RCC 7860 (cell line): ENCODE results near the gene HAUS5.
A peak's percentile ranks its signal among the peaks of the same experiment; 100 is the strongest.
"Not testable (repeated sequence)": the region's sequence is repeated elsewhere in the genome, so short reads cannot be mapped to it uniquely, and the experiment has no call there.

Experiments used
- DNase-seq: peaks from one replicate; pipeline ENCODE4 v3.0.0-alpha.2; 2015; ENCODE audit warnings: low spot score
- FAIRE-seq: peaks from 2 replicates; lab custom pipeline; 2012; peaks lifted over from hg19 to GRCh38; lab: Jason Lieb, UNC

HAUS5 gene

GRCh38 chr19:35612559-35613321 lies at the start of gene HAUS5:
TSS of gene HAUS5 (plus strand) at chr19:35612735. CDS start at chr19:35612795, 60 bp downstream.
- DNase-seq (peak; percentile 82), FAIRE-seq (peak; percentile 54)

- FAIRE-seq (no peak), DNase-seq (no peak)
Observed at GRCh38 chr19:35562776-35563175, 49.8 kb upstream of the HAUS5 start.

- DNase-seq (no peak), FAIRE-seq (no peak)
Observed at GRCh38 chr19:35563207-35563829, 49.2 kb upstream of the HAUS5 start, which contains the start of gene ATP4A. TSS of gene ATP4A (minus strand) at chr19:35563658. CDS start at chr19:35563629, 29 bp downstream.

- DNase-seq (no peak), FAIRE-seq (no peak)
Observed at GRCh38 chr19:35565016-35565856, 47.3 kb upstream of the HAUS5 start.

GRCh38 chr19:35566738-35567137 lies 45.8 kb upstream of the HAUS5 start:
- FAIRE-seq = no peak

GRCh38 chr19:35569281-35569781 lies 43.2 kb upstream of the HAUS5 start:
- FAIRE-seq = no peak
- DNase-seq = no peak

More at GRCh38 chr19:35566738-35567137, 45.8 kb upstream of the HAUS5 start:
- no peak for DNase-seq

- DNase-seq (no peak), FAIRE-seq (no peak)
Observed at GRCh38 chr19:35571406-35571965, 41.0 kb upstream of the HAUS5 start.

- no peak for DNase-seq
- no peak for FAIRE-seq
Observed at GRCh38 chr19:35577918-35578317, 34.6 kb upstream of the HAUS5 start.

- FAIRE-seq (no peak), DNase-seq (no peak)
Observed at GRCh38 chr19:35578707-35579106, 33.8 kb upstream of the HAUS5 start.

GRCh38 chr19:35582760-35583159 lies 29.8 kb upstream of the HAUS5 start:
- FAIRE-seq (no peak), DNase-seq (no peak)

GRCh38 chr19:35585848-35586247 lies 26.7 kb upstream of the HAUS5 start, which contains the start of gene PMIS2:
TSS of gene PMIS2 (plus strand) at chr19:35586173. CDS start at chr19:35586260, 87 bp downstream.
- FAIRE-seq (no peak), DNase-seq (no peak)

- DNase-seq = no peak
- no peak for FAIRE-seq
Observed at GRCh38 chr19:35587321-35587720, 25.2 kb upstream of the HAUS5 start.

GRCh38 chr19:35590875-35591274 lies 21.7 kb upstream of the HAUS5 start:
- DNase-seq (no peak), FAIRE-seq (no peak)

GRCh38 chr19:35592226-35592625 lies 20.3 kb upstream of the HAUS5 start:
- DNase-seq (no peak), FAIRE-seq (no peak)

GRCh38 chr19:35595026-35595425 lies 17.5 kb upstream of the HAUS5 start:
- DNase-seq, FAIRE-seq: not testable (repeated sequence)

GRCh38 chr19:35595928-35596327 lies 16.6 kb upstream of the HAUS5 start:
- FAIRE-seq (no peak), DNase-seq (no peak)

- no peak for FAIRE-seq
- DNase-seq = no peak
Observed at GRCh38 chr19:35596366-35596999, 16.1 kb upstream of the HAUS5 start.

GRCh38 chr19:35601971-35602370 lies 10.6 kb upstream of the HAUS5 start:
- no peak for FAIRE-seq
- DNase-seq = no peak

GRCh38 chr19:35604436-35604835 lies 8.1 kb upstream of the HAUS5 start:
- not testable (repeated sequence) for FAIRE-seq, DNase-seq

- FAIRE-seq, DNase-seq: not testable (repeated sequence)
Observed at GRCh38 chr19:35607170-35607569, 5.4 kb upstream of the HAUS5 start.
